Measurements from ENCODE around the gene ST14.
A peak's percentile ranks its signal among the peaks of the same experiment; 100 is the strongest.

The ST14 gene

GRCh38 chr11:130128626-130129025, 31.0 kb upstream of the ST14 start:
- Histone ChIP-seq H3K18ac (ENCODE audit: low read length) (no peak overlapping the region), H3K4ac (ENCODE audit: low read depth, low read length) (no peak overlapping the region), H3K4me3 (ENCODE audit: low read length) (no peak overlapping the region), H2BK5ac (ENCODE audit: low read length) (no peak overlapping the region), H3K79me2 (ENCODE audit: control insufficient read depth, insufficient read depth, low read length) (no peaks in the 10 kb centered on the region), H3K79me1 (ENCODE audit: low read length) (peaks cover 10% of the 10 kb centered on the region), H3K4me2 (ENCODE audit: low read length) (no peak overlapping the region), H4K8ac (ENCODE audit: low read depth, low read length) (no peak overlapping the region), H3K27ac (ENCODE audit: low read depth, low read length) (no peak overlapping the region), H2AK5ac (ENCODE audit: low read length) (no peak overlapping the region), H3K9ac (ENCODE audit: low read length) (no peak overlapping the region), H3K4me1 (ENCODE audit: control insufficient read depth, low read depth, low read length) (no peaks in the 10 kb centered on the region), H3K27me3 (ENCODE audit: insufficient read depth, low read length, poor library complexity) (no peaks in the 10 kb centered on the region), H4K5ac (ENCODE audit: low read length) (no peak overlapping the region), H2BK120ac (ENCODE audit: low read depth, low read length) (no peak overlapping the region), H3K23ac (ENCODE audit: low read length) (no peak overlapping the region), H2BK15ac (replicated peaks; ENCODE audit: low read depth) (no peak overlapping the region), H3K56ac (ENCODE audit: low read length) (no peak overlapping the region), H3K36me3 (ENCODE audit: control insufficient read depth, insufficient read depth, low read length) (peaks cover 16% of the 10 kb centered on the region)
- DNase-seq: no peak
- no CpG with 5 or more reads among the region's 2 CpGs for WGBS (ENCODE audit: extremely low coverage, insufficient coverage, low lambda C conversion rate)

GRCh38 chr11:130129922-130130321, 29.7 kb upstream of the ST14 start:
- no peak overlapping the region for H3K9ac ChIP-seq (ENCODE audit: low read length)
- H3K4me2 ChIP-seq (ENCODE audit: low read length): no peak overlapping the region

GRCh38 chr11:130131961-130132850, 27.4 kb upstream of the ST14 start:
- H3K79me1 ChIP-seq (ENCODE audit: low read length): peaks cover 4% of the 10 kb centered on the region
- H3K4me2 ChIP-seq (ENCODE audit: low read length): no peak overlapping the region
- no CpG with 5 or more reads among the region's 9 CpGs for WGBS (ENCODE audit: extremely low coverage, insufficient coverage, low lambda C conversion rate)
- no peak overlapping the region for H3K4ac ChIP-seq (ENCODE audit: low read depth, low read length)
- H3K27me3 ChIP-seq (ENCODE audit: insufficient read depth, low read length, poor library complexity): no peaks in the 10 kb centered on the region
- no peak overlapping the region for H2BK15ac ChIP-seq (replicated peaks; ENCODE audit: low read depth)
- H2AK5ac ChIP-seq (ENCODE audit: low read length): no peak overlapping the region
- no peak overlapping the region for H3K18ac ChIP-seq (ENCODE audit: low read length)
- H3K23ac ChIP-seq (ENCODE audit: low read length): no peak overlapping the region
- H4K5ac ChIP-seq (ENCODE audit: low read length): no peak overlapping the region
- DNase-seq: peak; percentile 86
- peak overlapping the region; percentile 30 for H3K27ac ChIP-seq (ENCODE audit: low read depth, low read length)
- no peak overlapping the region for H3K56ac ChIP-seq (ENCODE audit: low read length)
- H3K9ac ChIP-seq (ENCODE audit: low read length): no peak overlapping the region
- no peak overlapping the region for H4K8ac ChIP-seq (ENCODE audit: low read depth, low read length)
- no peak overlapping the region for H3K4me3 ChIP-seq (ENCODE audit: low read length)
- peaks cover 21% of the 10 kb centered on the region for H3K36me3 ChIP-seq (ENCODE audit: control insufficient read depth, insufficient read depth, low read length)
- no peaks in the 10 kb centered on the region for H3K79me2 ChIP-seq (ENCODE audit: control insufficient read depth, insufficient read depth, low read length)
- no peak overlapping the region for H2BK120ac ChIP-seq (ENCODE audit: low read depth, low read length)
- no peaks in the 10 kb centered on the region for H3K4me1 ChIP-seq (ENCODE audit: control insufficient read depth, low read depth, low read length)
- H2BK5ac ChIP-seq (ENCODE audit: low read length): no peak overlapping the region

More at GRCh38 chr11:130129922-130130321, 29.7 kb upstream of the ST14 start:
- Histone ChIP-seq H3K36me3 (ENCODE audit: control insufficient read depth, insufficient read depth, low read length) (peaks cover 19% of the 10 kb centered on the region), H3K27me3 (ENCODE audit: insufficient read depth, low read length, poor library complexity) (no peaks in the 10 kb centered on the region), H3K79me2 (ENCODE audit: control insufficient read depth, insufficient read depth, low read length) (no peaks in the 10 kb centered on the region), H4K5ac (ENCODE audit: low read length) (no peak overlapping the region), H3K79me1 (ENCODE audit: low read length) (peaks cover 9% of the 10 kb centered on the region), H3K4me1 (ENCODE audit: control insufficient read depth, low read depth, low read length) (no peaks in the 10 kb centered on the region), H3K23ac (ENCODE audit: low read length) (no peak overlapping the region), H3K56ac (ENCODE audit: low read length) (no peak overlapping the region), H2BK120ac (ENCODE audit: low read depth, low read length) (no peak overlapping the region), H2BK5ac (ENCODE audit: low read length) (no peak overlapping the region), H4K8ac (ENCODE audit: low read depth, low read length) (no peak overlapping the region), H3K4me3 (ENCODE audit: low read length) (no peak overlapping the region), H2AK5ac (ENCODE audit: low read length) (no peak overlapping the region), H3K27ac (ENCODE audit: low read depth, low read length) (no peak overlapping the region), H3K18ac (ENCODE audit: low read length) (no peak overlapping the region), H2BK15ac (replicated peaks; ENCODE audit: low read depth) (no peak overlapping the region), H3K4ac (ENCODE audit: low read depth, low read length) (no peak overlapping the region)
- no peak for DNase-seq
- no CpG with 5 or more reads among the region's 11 CpGs for WGBS (ENCODE audit: extremely low coverage, insufficient coverage, low lambda C conversion rate)

GRCh38 chr11:130133716-130134115, 25.9 kb upstream of the ST14 start:
- no CpG with 5 or more reads among the region's 8 CpGs for WGBS (ENCODE audit: extremely low coverage, insufficient coverage, low lambda C conversion rate)
- no peak overlapping the region for H3K4me2 ChIP-seq (ENCODE audit: low read length)
- H3K27me3 ChIP-seq (ENCODE audit: insufficient read depth, low read length, poor library complexity): no peaks in the 10 kb centered on the region
- H3K36me3 ChIP-seq (ENCODE audit: control insufficient read depth, insufficient read depth, low read length): peaks cover 20% of the 10 kb centered on the region
- H2BK120ac ChIP-seq (ENCODE audit: low read depth, low read length): no peak overlapping the region
- DNase-seq: no peak
- no peak overlapping the region for H3K23ac ChIP-seq (ENCODE audit: low read length)
- H3K9ac ChIP-seq (ENCODE audit: low read length): no peak overlapping the region
- no peak overlapping the region for H3K4me3 ChIP-seq (ENCODE audit: low read length)
- H2AK5ac ChIP-seq (ENCODE audit: low read length): no peak overlapping the region
- H3K79me2 ChIP-seq (ENCODE audit: control insufficient read depth, insufficient read depth, low read length): no peaks in the 10 kb centered on the region
- no peak overlapping the region for H3K4ac ChIP-seq (ENCODE audit: low read depth, low read length)
- H3K56ac ChIP-seq (ENCODE audit: low read length): no peak overlapping the region
- peaks cover 4% of the 10 kb centered on the region for H3K79me1 ChIP-seq (ENCODE audit: low read length)
- H4K5ac ChIP-seq (ENCODE audit: low read length): no peak overlapping the region
- no peak overlapping the region for H3K18ac ChIP-seq (ENCODE audit: low read length)
- no peak overlapping the region for H3K27ac ChIP-seq (ENCODE audit: low read depth, low read length)
- no peak overlapping the region for H4K8ac ChIP-seq (ENCODE audit: low read depth, low read length)
- H2BK15ac ChIP-seq (replicated peaks; ENCODE audit: low read depth): no peak overlapping the region
- H3K4me1 ChIP-seq (ENCODE audit: control insufficient read depth, low read depth, low read length): no peaks in the 10 kb centered on the region
- no peak overlapping the region for H2BK5ac ChIP-seq (ENCODE audit: low read length)

- no peak overlapping the region for H4K8ac ChIP-seq (ENCODE audit: low read depth, low read length)
- H3K23ac ChIP-seq (ENCODE audit: low read length): no peak overlapping the region
- H2BK15ac ChIP-seq (replicated peaks; ENCODE audit: low read depth): no peak overlapping the region
- H3K4me3 ChIP-seq (ENCODE audit: low read length): no peak overlapping the region
- H3K4ac ChIP-seq (ENCODE audit: low read depth, low read length): no peak overlapping the region
- no peak for DNase-seq
- H3K4me1 ChIP-seq (ENCODE audit: control insufficient read depth, low read depth, low read length): no peaks in the 10 kb centered on the region
- H3K4me2 ChIP-seq (ENCODE audit: low read length): no peak overlapping the region
- no peak overlapping the region for H3K9ac ChIP-seq (ENCODE audit: low read length)
- H3K36me3 ChIP-seq (ENCODE audit: control insufficient read depth, insufficient read depth, low read length): peaks cover 16% of the 10 kb centered on the region
- H3K27ac ChIP-seq (ENCODE audit: low read depth, low read length): no peak overlapping the region
- no peak overlapping the region for H2BK120ac ChIP-seq (ENCODE audit: low read depth, low read length)
- H2BK5ac ChIP-seq (ENCODE audit: low read length): no peak overlapping the region
- H4K5ac ChIP-seq (ENCODE audit: low read length): no peak overlapping the region
- no peaks in the 10 kb centered on the region for H3K79me2 ChIP-seq (ENCODE audit: control insufficient read depth, insufficient read depth, low read length)
- no peaks in the 10 kb centered on the region for H3K27me3 ChIP-seq (ENCODE audit: insufficient read depth, low read length, poor library complexity)
- no CpG with 5 or more reads among the region's 7 CpGs for WGBS (ENCODE audit: extremely low coverage, insufficient coverage, low lambda C conversion rate)
- H3K79me1 ChIP-seq (ENCODE audit: low read length): peaks cover 4% of the 10 kb centered on the region
- H2AK5ac ChIP-seq (ENCODE audit: low read length): no peak overlapping the region
- H3K56ac ChIP-seq (ENCODE audit: low read length): no peak overlapping the region
- no peak overlapping the region for H3K18ac ChIP-seq (ENCODE audit: low read length)
Observed at GRCh38 chr11:130136107-130136506, 23.5 kb upstream of the ST14 start.
